Measurements from ENCODE around the gene NCF4. TPM values are rescaled to one million over a fixed set of nuclear protein-coding genes. Genes with fewer than 3 reads are reported as not detected.

Gene NCF4
- polyA plus RNA-seq, 2 donors, result 4.2 to 7.0 TPM

- Histone ChIP-seq H3K4me1 (ENCODE audit: control insufficient read depth in 2 of 2, insufficient read depth in 2 of 2, low read length in 1 of 2) (no peaks in the 10 kb centered on the region), H3K9me3 (ENCODE audit: control insufficient read depth in 2 of 2, insufficient read depth in 1 of 2, low read depth in 1 of 2, low read length in 1 of 2) (no peaks in the 10 kb centered on the region), H3K36me3 (ENCODE audit: control insufficient read depth in 2 of 2, insufficient read depth in 2 of 2, low read length in 1 of 2) (no peaks in the 10 kb centered on the region), H3K27me3 (ENCODE audit: control insufficient read depth in 1 of 2, insufficient read depth in 2 of 2, low read length in 2 of 2) (peaks cover 0 to 4% of the 10 kb centered on the region in 2 donors), H3K27ac (ENCODE audit: low read depth in 2 of 2, low read length in 1 of 2) (no peak overlapping the region), H3K4me3 (ENCODE audit: low read depth in 1 of 2, low read length in 2 of 2) (no peak overlapping the region)
- 83 to 87% methylated on average over 3 of the region's 3 CpGs for WGBS, 2 donors
These were observed 27.7 kb upstream of the NCF4 start for GRCh38 chr22:36833073-36833472.

- H3K27ac ChIP-seq (ENCODE audit: low read depth in 2 of 2, low read length in 1 of 2), result no peak overlapping the region
- H3K36me3 ChIP-seq (ENCODE audit: control insufficient read depth in 2 of 2, insufficient read depth in 2 of 2, low read length in 1 of 2), result no peaks in the 10 kb centered on the region
- no peak overlapping the region for H3K4me3 ChIP-seq (ENCODE audit: low read depth in 1 of 2, low read length in 2 of 2)
- H3K4me1 ChIP-seq (ENCODE audit: control insufficient read depth in 2 of 2, insufficient read depth in 2 of 2, low read length in 1 of 2), result no peaks in the 10 kb centered on the region
- H3K27me3 ChIP-seq (ENCODE audit: control insufficient read depth in 1 of 2, insufficient read depth in 2 of 2, low read length in 2 of 2), result peaks cover 0 to 4% of the 10 kb centered on the region in 2 donors
- WGBS, 2 donors, result 67 to 72% methylated on average over 5 of the region's 5 CpGs
- H3K9me3 ChIP-seq (ENCODE audit: control insufficient read depth in 2 of 2, insufficient read depth in 1 of 2, low read depth in 1 of 2, low read length in 1 of 2), result no peaks in the 10 kb centered on the region
These were observed 24.9 kb upstream of the NCF4 start for GRCh38 chr22:36835903-36836302.

GRCh38 chr22:36838119-36839030 is 22.4 kb upstream of the NCF4 start:
- Histone ChIP-seq H3K4me3 (ENCODE audit: low read depth in 1 of 2, low read length in 2 of 2) (no peak overlapping the region), H3K27ac (ENCODE audit: low read depth in 2 of 2, low read length in 1 of 2) (no peak overlapping the region), H3K9me3 (ENCODE audit: control insufficient read depth in 2 of 2, insufficient read depth in 1 of 2, low read depth in 1 of 2, low read length in 1 of 2) (no peaks in the 10 kb centered on the region), H3K27me3 (ENCODE audit: control insufficient read depth in 1 of 2, insufficient read depth in 2 of 2, low read length in 2 of 2) (peaks cover 0 to 4% of the 10 kb centered on the region in 2 donors), H3K36me3 (ENCODE audit: control insufficient read depth in 2 of 2, insufficient read depth in 2 of 2, low read length in 1 of 2) (no peaks in the 10 kb centered on the region), H3K4me1 (ENCODE audit: control insufficient read depth in 2 of 2, insufficient read depth in 2 of 2, low read length in 1 of 2) (no peaks in the 10 kb centered on the region)
- WGBS, 2 donors, result 67 to 74% methylated on average over 10 of the region's 10 CpGs

GRCh38 chr22:36839356-36840073 is 21.3 kb upstream of the NCF4 start:
- H3K4me1 ChIP-seq (ENCODE audit: control insufficient read depth in 2 of 2, insufficient read depth in 2 of 2, low read length in 1 of 2), result no peaks in the 10 kb centered on the region

GRCh38 chr22:36840106-36840505 is 20.7 kb upstream of the NCF4 start:
- no peaks in the 10 kb centered on the region for H3K4me1 ChIP-seq (ENCODE audit: control insufficient read depth in 2 of 2, insufficient read depth in 2 of 2, low read length in 1 of 2)
- peaks cover 0 to 4% of the 10 kb centered on the region in 2 donors for H3K27me3 ChIP-seq (ENCODE audit: control insufficient read depth in 1 of 2, insufficient read depth in 2 of 2, low read length in 2 of 2)
- H3K27ac ChIP-seq (ENCODE audit: low read depth in 2 of 2, low read length in 1 of 2), result no peak overlapping the region
- no peaks in the 10 kb centered on the region for H3K9me3 ChIP-seq (ENCODE audit: control insufficient read depth in 2 of 2, insufficient read depth in 1 of 2, low read depth in 1 of 2, low read length in 1 of 2)
- 60 to 63% methylated on average over 8 of the region's 8 CpGs for WGBS, 2 donors
- no peak overlapping the region for H3K4me3 ChIP-seq (ENCODE audit: low read depth in 1 of 2, low read length in 2 of 2)
- H3K36me3 ChIP-seq (ENCODE audit: control insufficient read depth in 2 of 2, insufficient read depth in 2 of 2, low read length in 1 of 2), result no peaks in the 10 kb centered on the region

More at GRCh38 chr22:36839356-36840073, 21.3 kb upstream of the NCF4 start:
- Histone ChIP-seq H3K36me3 (ENCODE audit: control insufficient read depth in 2 of 2, insufficient read depth in 2 of 2, low read length in 1 of 2) (no peaks in the 10 kb centered on the region), H3K27me3 (ENCODE audit: control insufficient read depth in 1 of 2, insufficient read depth in 2 of 2, low read length in 2 of 2) (peaks cover 0 to 4% of the 10 kb centered on the region in 2 donors), H3K4me3 (ENCODE audit: low read depth in 1 of 2, low read length in 2 of 2) (no peak overlapping the region), H3K27ac (ENCODE audit: low read depth in 2 of 2, low read length in 1 of 2) (no peak overlapping the region), H3K9me3 (ENCODE audit: control insufficient read depth in 2 of 2, insufficient read depth in 1 of 2, low read depth in 1 of 2, low read length in 1 of 2) (no peaks in the 10 kb centered on the region)
- 78 to 82% methylated on average over 10 of the region's 10 CpGs for WGBS, 2 donors

- Histone ChIP-seq H3K9me3 (ENCODE audit: control insufficient read depth in 2 of 2, insufficient read depth in 1 of 2, low read depth in 1 of 2, low read length in 1 of 2) (no peaks in the 10 kb centered on the region), H3K27ac (ENCODE audit: low read depth in 2 of 2, low read length in 1 of 2) (no peak overlapping the region), H3K36me3 (ENCODE audit: control insufficient read depth in 2 of 2, insufficient read depth in 2 of 2, low read length in 1 of 2) (no peaks in the 10 kb centered on the region), H3K4me1 (ENCODE audit: control insufficient read depth in 2 of 2, insufficient read depth in 2 of 2, low read length in 1 of 2) (no peaks in the 10 kb centered on the region), H3K4me3 (ENCODE audit: low read depth in 1 of 2, low read length in 2 of 2) (no peak overlapping the region), H3K27me3 (ENCODE audit: control insufficient read depth in 1 of 2, insufficient read depth in 2 of 2, low read length in 2 of 2) (peaks cover 0 to 3% of the 10 kb centered on the region in 2 donors)
- WGBS, 2 donors, result 70 to 73% methylated on average over 5 of the region's 5 CpGs
These were observed 14.5 kb upstream of the NCF4 start for GRCh38 chr22:36846271-36846670.

- WGBS, 2 donors, result 43 to 52% methylated on average over 6 of the region's 6 CpGs
- H3K27me3 ChIP-seq (ENCODE audit: control insufficient read depth in 1 of 2, insufficient read depth in 2 of 2, low read length in 2 of 2), result peaks cover 0 to 3% of the 10 kb centered on the region in 2 donors
- no peak overlapping the region for H3K27ac ChIP-seq (ENCODE audit: low read depth in 2 of 2, low read length in 1 of 2)
- H3K36me3 ChIP-seq (ENCODE audit: control insufficient read depth in 2 of 2, insufficient read depth in 2 of 2, low read length in 1 of 2), result no peaks in the 10 kb centered on the region
- H3K9me3 ChIP-seq (ENCODE audit: control insufficient read depth in 2 of 2, insufficient read depth in 1 of 2, low read depth in 1 of 2, low read length in 1 of 2), result no peaks in the 10 kb centered on the region
- no peaks in the 10 kb centered on the region for H3K4me1 ChIP-seq (ENCODE audit: control insufficient read depth in 2 of 2, insufficient read depth in 2 of 2, low read length in 1 of 2)
- no peak overlapping the region for H3K4me3 ChIP-seq (ENCODE audit: low read depth in 1 of 2, low read length in 2 of 2)
These were observed 13.9 kb upstream of the NCF4 start for GRCh38 chr22:36846949-36847348.

GRCh38 chr22:36850056-36850455 is 10.8 kb upstream of the NCF4 start:
- Histone ChIP-seq H3K27me3 (ENCODE audit: control insufficient read depth in 1 of 2, insufficient read depth in 2 of 2, low read length in 2 of 2) (peaks cover 0 to 3% of the 10 kb centered on the region in 2 donors), H3K27ac (ENCODE audit: low read depth in 2 of 2, low read length in 1 of 2) (no peak overlapping the region), H3K4me3 (ENCODE audit: low read depth in 1 of 2, low read length in 2 of 2) (no peak overlapping the region), H3K4me1 (ENCODE audit: control insufficient read depth in 2 of 2, insufficient read depth in 2 of 2, low read length in 1 of 2) (no peaks in the 10 kb centered on the region), H3K9me3 (ENCODE audit: control insufficient read depth in 2 of 2, insufficient read depth in 1 of 2, low read depth in 1 of 2, low read length in 1 of 2) (peaks cover 0 to 2% of the 10 kb centered on the region in 2 donors), H3K36me3 (ENCODE audit: control insufficient read depth in 2 of 2, insufficient read depth in 2 of 2, low read length in 1 of 2) (no peaks in the 10 kb centered on the region)
- WGBS, 2 donors, result 79 to 86% methylated on average over 14 of the region's 14 CpGs

- no peaks in the 10 kb centered on the region for H3K4me1 ChIP-seq (ENCODE audit: control insufficient read depth in 2 of 2, insufficient read depth in 2 of 2, low read length in 1 of 2)
- WGBS, 2 donors, result 80 to 84% methylated on average over 10 of the region's 10 CpGs
- H3K36me3 ChIP-seq (ENCODE audit: control insufficient read depth in 2 of 2, insufficient read depth in 2 of 2, low read length in 1 of 2), result no peaks in the 10 kb centered on the region
- H3K9me3 ChIP-seq (ENCODE audit: control insufficient read depth in 2 of 2, insufficient read depth in 1 of 2, low read depth in 1 of 2, low read length in 1 of 2), result peaks cover 0 to 2% of the 10 kb centered on the region in 2 donors
- H3K27ac ChIP-seq (ENCODE audit: low read depth in 2 of 2, low read length in 1 of 2), result no peak overlapping the region
- H3K27me3 ChIP-seq (ENCODE audit: control insufficient read depth in 1 of 2, insufficient read depth in 2 of 2, low read length in 2 of 2), result no peaks in the 10 kb centered on the region
- no peak overlapping the region for H3K4me3 ChIP-seq (ENCODE audit: low read depth in 1 of 2, low read length in 2 of 2)
These were observed 10.1 kb upstream of the NCF4 start for GRCh38 chr22:36850682-36851081.
